Amniotic stem cell (primary cell): Measurements from ENCODE around the gene KRT82.
"Not testable (repeated sequence)": the region's sequence is repeated elsewhere in the genome, so short reads cannot be mapped to it uniquely, and the experiment has no call there.

ENCODE experiments used
- DNase-seq: peaks from one replicate; lab custom pipeline; 2025; lab: John Stamatoyannopoulos, UW

Gene KRT82

DNA sequence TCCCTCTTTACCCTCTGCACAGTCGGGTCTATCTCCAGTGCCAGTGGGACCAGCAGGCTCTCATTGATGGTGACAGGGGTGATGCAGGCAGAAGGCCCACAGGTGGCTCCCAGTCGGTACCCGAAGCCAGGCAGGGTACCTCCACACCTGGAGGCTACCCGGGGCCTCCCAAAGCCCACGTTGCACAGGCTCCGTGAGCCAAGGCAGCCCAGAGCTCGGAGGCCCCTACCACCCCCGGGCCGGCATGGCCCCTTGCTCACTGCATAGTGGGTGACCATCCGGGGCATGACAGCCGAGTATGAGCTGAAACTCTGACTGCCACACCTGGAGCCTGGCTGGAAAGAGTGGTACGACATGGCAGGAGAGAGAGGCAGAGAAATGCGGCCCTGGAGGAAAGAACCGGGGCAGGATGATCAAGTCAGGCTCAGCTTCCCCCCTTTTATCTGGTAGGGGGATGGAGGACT lies at the start of gene KRT82:
TSS of gene KRT82 (minus strand) at position 414 of the 464 bp plus-strand sequence. CDS start at position 356, 58 bp downstream.
- DNase-seq = no peak

GRCh38 chr12:52455821-52456220 lies 49.7 kb upstream of the KRT82 start:
- DNase-seq = no peak

- DNase-seq = no peak
Measured at GRCh38 chr12:52454411-52455201, 48.5 kb upstream of the KRT82 start.

DNA sequence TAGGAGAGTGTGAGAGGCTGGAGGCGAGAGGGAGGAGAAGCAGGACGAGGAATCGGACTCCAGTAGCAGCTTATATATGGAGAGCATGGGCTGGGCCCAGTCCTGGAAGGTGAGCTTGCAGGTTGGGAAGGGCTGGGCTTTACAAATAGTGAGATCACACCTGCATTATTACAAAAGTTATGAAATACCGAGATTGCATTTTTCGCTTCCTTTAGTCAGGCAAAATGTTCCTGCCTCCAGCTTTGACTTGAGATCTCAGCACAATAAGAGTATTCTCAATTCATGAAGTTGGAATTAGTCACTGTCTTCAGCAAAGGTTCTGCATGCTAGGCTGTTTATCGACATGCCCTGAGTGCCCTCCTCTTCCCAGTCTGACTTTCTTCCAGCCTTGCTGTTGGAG lies 46.0 kb upstream of the KRT82 start, which contains the start of gene KRT6B:
TSS of gene KRT6B (minus strand) at position 46 of the 400 bp plus-strand sequence. CDS start 68 bp downstream, outside the sequence.
- no peak for DNase-seq

DNA sequence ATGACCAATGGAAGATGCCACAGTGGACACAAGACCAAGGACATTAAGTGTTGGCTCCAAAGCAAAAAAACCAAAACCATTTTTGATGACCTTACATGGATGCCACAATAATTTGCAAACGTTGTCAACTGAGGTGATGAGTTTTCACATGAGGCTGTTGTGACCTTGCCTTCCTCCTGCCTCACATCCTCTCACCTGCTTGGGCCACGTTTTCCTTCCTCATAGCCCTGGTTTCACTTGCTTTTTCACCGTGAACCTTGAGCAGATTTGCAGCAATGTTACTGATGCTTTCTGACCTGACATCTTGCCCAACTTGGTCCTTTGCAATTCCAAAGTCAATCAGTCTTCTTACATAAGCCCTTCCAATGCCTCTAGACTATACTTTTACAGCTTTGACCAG lies 42.1 kb upstream of the KRT82 start:
- DNase-seq = no peak

DNA sequence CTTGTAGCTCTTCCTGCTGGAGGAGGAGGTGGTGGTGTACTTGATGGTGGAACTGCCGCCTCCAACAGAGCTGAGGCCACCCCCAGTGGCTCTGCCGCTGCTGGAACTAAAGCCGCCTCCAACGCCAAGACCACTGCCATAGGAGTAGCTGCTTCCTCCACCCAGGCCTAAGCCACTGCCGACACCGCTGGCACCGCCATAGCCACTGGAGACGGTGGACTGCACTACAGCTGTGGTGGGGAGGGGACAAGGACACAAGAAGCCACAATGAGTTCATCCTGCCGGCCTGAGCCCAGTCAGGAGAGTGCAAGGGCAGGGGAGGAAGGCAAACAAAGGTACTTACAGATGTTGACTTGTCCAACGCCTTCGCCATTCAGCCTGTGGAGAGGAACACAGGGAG lies 41.1 kb upstream of the KRT82 start:
- DNase-seq = not testable (repeated sequence)

- DNase-seq = no peak
Measured at GRCh38 chr12:52446367-52447045, 40.4 kb upstream of the KRT82 start.

DNA sequence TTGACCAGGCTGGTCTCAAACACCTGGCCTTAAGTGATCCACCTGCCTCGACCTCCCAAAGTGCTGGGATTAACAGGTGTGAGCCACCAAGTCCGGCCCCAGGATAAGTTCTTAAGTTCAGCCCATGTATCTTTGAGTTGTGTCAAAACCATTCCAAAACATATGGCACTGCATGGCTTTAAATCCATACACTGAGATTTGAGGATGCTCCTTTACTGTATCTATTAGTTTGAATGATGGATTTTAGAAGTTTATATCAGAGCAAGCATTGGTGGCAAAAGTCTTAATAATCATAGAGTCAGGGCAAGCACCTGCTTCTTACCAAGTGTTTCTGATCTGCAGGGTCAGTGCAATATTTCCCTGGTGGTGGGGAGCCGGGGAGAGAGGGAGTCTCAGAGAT lies 39.7 kb upstream of the KRT82 start:
- no peak for DNase-seq

- no peak for DNase-seq
Measured at GRCh38 chr12:52444647-52445595, 38.8 kb upstream of the KRT82 start.

- DNase-seq = no peak
Measured at GRCh38 chr12:52443966-52444365, 37.8 kb upstream of the KRT82 start.

DNA sequence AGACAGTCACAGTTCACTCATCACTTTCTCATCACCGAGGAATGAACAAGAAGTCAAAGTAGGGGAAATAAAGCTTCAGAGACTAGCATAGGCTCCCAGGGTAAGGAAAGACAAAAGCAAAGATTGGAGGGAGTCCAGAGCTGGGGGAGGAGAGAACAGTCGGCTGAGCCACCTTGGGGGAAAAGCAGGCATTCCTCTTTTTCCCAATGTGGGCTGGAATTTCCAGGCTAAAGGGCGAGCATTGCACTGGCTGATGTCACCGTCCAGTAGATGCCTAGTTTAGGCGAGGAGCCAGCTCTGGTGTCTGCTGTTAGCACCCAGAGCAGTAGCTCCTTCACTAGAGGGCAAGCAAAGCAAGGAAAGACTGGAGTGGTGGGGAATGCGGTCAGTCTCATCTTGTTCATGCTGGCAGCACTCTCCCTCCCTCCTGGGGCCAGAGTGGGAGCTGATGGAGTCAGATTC lies 36.5 kb upstream of the KRT82 start:
- no peak for DNase-seq

GRCh38 chr12:52441320-52441911 lies 35.3 kb upstream of the KRT82 start:
- DNase-seq = no peak

- DNase-seq = no peak
Measured at GRCh38 chr12:52440821-52441319, 34.7 kb upstream of the KRT82 start.

GRCh38 chr12:52439845-52440244 lies 33.7 kb upstream of the KRT82 start:
- DNase-seq = no peak

- DNase-seq = no peak
Measured at GRCh38 chr12:52439420-52439819, 33.3 kb upstream of the KRT82 start.

- no peak for DNase-seq
Measured at GRCh38 chr12:52438305-52439301, 32.5 kb upstream of the KRT82 start.

- no peak for DNase-seq
Measured at GRCh38 chr12:52437508-52437907, 31.4 kb upstream of the KRT82 start.

DNA sequence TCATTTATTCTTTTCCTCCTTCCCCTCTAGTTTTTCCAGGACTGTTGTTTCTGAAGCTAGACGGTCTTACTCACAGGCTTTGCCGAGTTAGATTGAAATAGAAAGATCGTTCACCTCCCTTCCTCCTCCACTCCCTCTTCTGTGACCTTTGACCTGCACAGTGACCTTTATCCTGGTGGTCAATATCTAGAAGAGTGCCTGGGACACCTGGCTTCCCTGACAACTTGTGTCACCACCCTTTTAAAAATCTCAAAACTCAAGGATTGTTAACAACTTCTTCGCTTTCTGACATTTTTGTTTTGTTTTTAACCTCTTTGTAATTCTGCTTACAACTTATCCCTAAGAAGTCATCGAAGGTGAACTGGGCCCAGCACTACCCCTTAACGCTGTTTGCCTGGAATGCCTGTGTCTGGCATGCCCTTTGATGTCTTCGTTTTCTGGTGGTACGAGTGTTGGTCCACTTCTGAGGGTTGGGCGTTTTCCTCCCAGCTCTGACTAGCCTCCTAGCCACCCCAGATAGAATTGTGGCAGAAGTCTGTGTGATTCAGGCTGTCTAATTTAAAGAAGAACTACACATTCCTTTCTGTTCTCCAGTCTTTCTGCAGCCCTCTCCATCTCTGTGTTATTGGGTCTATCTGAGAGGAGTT lies 30.8 kb upstream of the KRT82 start:
- no peak for DNase-seq

DNA sequence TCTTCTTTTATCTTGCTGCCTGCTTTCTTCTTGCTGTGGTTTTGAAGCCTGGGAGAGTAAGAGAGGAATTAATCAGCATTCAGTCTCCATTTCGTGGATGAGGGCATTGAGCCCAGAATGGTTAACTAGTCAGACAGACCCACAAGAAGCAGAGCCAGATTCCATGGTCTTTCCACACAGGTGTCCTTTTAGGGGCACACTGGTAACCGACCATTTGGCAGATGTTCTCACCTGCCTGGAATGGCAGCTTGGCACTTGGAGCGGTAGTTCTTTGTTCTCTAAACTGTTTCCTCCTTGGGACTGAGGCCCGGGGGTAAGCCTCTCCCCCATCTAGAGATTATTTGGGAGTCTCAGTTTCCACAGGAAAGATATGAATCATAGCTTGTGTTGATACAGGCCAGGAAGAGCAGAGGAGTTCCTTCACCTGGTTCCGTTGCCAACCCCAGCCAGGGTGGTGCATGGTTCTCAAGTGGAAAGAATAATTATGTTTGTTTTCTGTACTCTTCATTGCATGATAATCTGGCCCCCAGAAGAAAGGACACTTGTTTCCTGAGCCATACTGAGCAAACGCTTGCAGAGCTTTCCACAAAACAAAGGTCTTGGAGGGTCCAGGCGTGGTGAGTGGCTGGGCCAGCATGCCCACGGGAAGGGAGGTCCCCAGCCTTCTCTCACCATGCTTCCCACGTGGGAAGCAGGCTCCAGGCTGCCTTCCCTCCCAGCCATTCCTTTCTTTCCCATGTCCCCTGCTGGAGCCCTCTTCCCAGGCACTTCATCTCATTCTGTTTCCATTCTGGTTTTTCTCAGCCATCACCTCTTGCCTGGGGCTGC lies 30.1 kb upstream of the KRT82 start:
- DNase-seq = no peak
